Right cardiac atrium (tissue), 5 donors: ENCODE results near the gene PIEZO2. TPM values are rescaled to one million over a fixed set of nuclear protein-coding genes. Genes with fewer than 3 reads are reported as not detected.

Experiments used
- ATAC-seq, 2 donors: fragments of 200-7000 bp; cut with Tn5 transposase; one replicate each; pipeline versions ENCODE4 v1.8.0 to v1.9.1; 2020; ENCODE audit warnings: moderate library complexity in 2 of 2, mild to moderate bottlenecking in 1 of 2
- DNase-seq, 3 donors: peaks; one replicate each; pipeline ENCODE4 v3.0.0-alpha.2; 2020
- H3K27ac ChIP-seq: one replicate; pipeline ENCODE4 v1.5.1; 2013; ENCODE audit warnings: mild to moderate bottlenecking, low read length, control low read depth, moderate library complexity
- H3K27me3 ChIP-seq: one replicate; pipeline ENCODE4 v1.6.1; 2013; ENCODE audit not compliant: control insufficient read depth, insufficient read depth
- H3K4me1 ChIP-seq: one replicate; pipeline ENCODE4 v1.6.1; 2013; ENCODE audit warnings: low read length; ENCODE audit not compliant: control insufficient read depth, insufficient read depth
- H3K4me3 ChIP-seq: one replicate; pipeline ENCODE4 v1.5.1; 2013; ENCODE audit warnings: low read length, control low read depth
- H3K9me3 ChIP-seq: one replicate; pipeline ENCODE4 v1.6.1; 2013; ENCODE audit warnings: low read length; ENCODE audit not compliant: control insufficient read depth
- WGBS: extraction: QIAGEN DNeasy Blood & Tissue Kit; methylation state at CpG from one replicate; pipeline ENCODE4 v1.1.7; 2013; 5-methylcytosine and 5-hydroxymethylcytosine counted together
- intact Hi-C, 4 donors: fragments of 100-400 bp; cut with DNase I; formaldehyde crosslinking; loops; one replicate each; pipeline versions ENCODE4 v1.11.0 to v1.14.0; 2022 to 2023
- polyA plus RNA-seq: library from polyadenylated mRNA; stranded (reverse); fragments of 200-250 nt; gene quantifications from one replicate; pipeline ENCODE4 v1.2.3, GENCODE V29; 2013
- total RNA-seq, 4 donors: library from RNA; stranded (reverse); fragmentation: NEBNext Ultra II Directional; extraction: Animal tissue kit (Norgen Biotek cat#: 25700); gene quantifications; one replicate each; pipeline ENCODE4 v1.2.1, GENCODE V29; 2021
- donor health status: healthy with polysubstance abuse.
- donor health status: DM: no; HTN: yes; CAD: no.
- donor health status: DM: no; HTN: no; CAD: no.
- donor health status: DM: no; HTN: yes; CAD: no; lungs with severe emphysema.
- donor health status: DM: yes; HTN: yes; CAD: no.

The PIEZO2 gene
- total and polyA plus RNA-seq, 5 donors = 0.18 to 0.93 (median 0.56) TPM

DNA sequence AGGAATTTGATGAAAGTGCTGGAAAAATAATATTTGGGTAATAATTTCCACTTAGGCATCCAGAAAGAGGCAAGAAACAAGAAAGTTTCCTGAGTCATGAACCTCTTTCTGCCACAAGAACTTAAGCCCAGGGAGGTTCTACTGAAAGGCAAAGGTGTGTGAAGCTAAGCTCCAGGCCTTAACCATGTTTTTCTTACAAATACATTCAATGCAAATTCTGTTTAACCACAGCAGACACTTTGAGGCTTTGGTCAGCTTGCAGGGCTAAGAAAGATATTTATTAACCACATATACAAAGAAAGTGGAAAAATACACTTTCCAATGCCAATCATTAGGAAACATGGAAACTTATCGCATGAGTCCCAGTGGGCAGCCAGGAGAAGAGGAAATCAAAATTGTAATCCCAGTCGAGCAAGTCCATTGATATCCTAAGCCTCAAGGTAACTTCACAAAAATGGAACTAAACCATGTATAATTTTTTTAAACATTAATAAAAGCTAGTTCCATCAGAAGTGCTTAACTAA, 68.3 kb downstream of the PIEZO2 start:
- H3K9me3 ChIP-seq = no peaks in the 10 kb centered on the region
- WGBS = 81% methylated on average over 2 of the region's 2 CpGs
- intact Hi-C loops = no loop called here
- no peaks in the 10 kb centered on the region for H3K27me3 ChIP-seq
- no peaks in the 10 kb centered on the region for H3K4me1 ChIP-seq
- ATAC-seq (no peak), DNase-seq (no peak)
- H3K27ac ChIP-seq = no peak overlapping the region
- H3K4me3 ChIP-seq = no peak overlapping the region

DNA sequence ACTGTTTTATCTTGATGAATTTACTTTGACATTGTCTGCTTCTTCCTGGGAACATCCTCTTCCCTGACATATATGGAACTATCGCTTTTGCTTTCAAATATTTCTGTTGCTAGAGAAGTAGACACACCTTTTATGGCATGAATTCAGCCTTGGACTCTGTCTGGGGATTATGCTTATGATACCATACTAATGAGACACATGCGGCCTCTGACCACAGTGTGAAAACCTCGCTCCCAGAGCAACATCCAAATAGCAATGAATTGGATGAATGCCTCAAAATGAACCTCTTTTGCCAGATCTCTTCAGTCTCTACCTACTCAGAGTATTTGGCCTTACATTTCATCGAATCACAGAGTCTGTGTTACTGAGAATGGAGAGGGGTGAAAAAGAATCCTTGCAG, 70.9 kb downstream of the PIEZO2 start:
- no peak overlapping the region for H3K27ac ChIP-seq
- H3K27me3 ChIP-seq = no peaks in the 10 kb centered on the region
- no peak for DNase-seq
- WGBS = 75% methylated on average over 4 of the region's 4 CpGs
- ATAC-seq = no peak
- H3K4me1 ChIP-seq = no peaks in the 10 kb centered on the region
- H3K9me3 ChIP-seq = no peaks in the 10 kb centered on the region
- H3K4me3 ChIP-seq = no peak overlapping the region
- intact Hi-C loops = no loop called here

- intact Hi-C loops = no loop called here
- Histone ChIP-seq H3K27ac (no peak overlapping the region), H3K4me1 (no peaks in the 10 kb centered on the region), H3K9me3 (no peaks in the 10 kb centered on the region), H3K4me3 (no peak overlapping the region), H3K27me3 (no peaks in the 10 kb centered on the region)
- no peak for ATAC-seq
- WGBS = 93% methylated on average over 5 of the region's 5 CpGs
- DNase-seq = no peak
These were observed 71.7 kb downstream of the PIEZO2 start for GRCh38 chr18:11077548-11078187.

GRCh38 chr18:11074889-11075288, 74.5 kb downstream of the PIEZO2 start:
- WGBS = 70% methylated on average over 5 of the region's 5 CpGs
- ATAC-seq (no peak), DNase-seq (no peak)
- Histone ChIP-seq H3K9me3 (no peaks in the 10 kb centered on the region), H3K4me1 (no peaks in the 10 kb centered on the region), H3K4me3 (no peak overlapping the region), H3K27me3 (no peaks in the 10 kb centered on the region), H3K27ac (no peak overlapping the region)
- intact Hi-C loops = no loop called here

DNA sequence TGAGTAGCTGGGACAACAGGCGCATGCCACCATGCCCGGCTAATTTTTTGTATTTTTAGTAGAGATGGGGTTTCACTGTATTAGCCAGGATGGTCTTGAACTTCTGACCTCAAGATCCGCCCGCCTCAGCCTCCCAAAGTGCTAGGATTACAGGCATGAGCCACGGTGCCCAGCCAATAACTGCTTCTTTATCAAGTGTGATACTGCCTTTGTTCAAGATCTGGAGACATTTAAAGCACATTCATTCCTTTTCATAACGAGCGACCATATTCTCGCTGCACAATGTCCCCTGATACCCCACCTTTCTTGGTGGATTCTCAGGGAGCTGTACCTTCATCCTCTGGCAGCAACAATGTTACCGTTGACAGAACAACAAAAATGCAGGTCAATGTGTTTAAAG, 75.4 kb downstream of the PIEZO2 start:
- intact Hi-C loops = no loop called here
- ATAC-seq = no peak
- 84% methylated on average over 9 of the region's 9 CpGs for WGBS
- Histone ChIP-seq H3K4me1 (no peaks in the 10 kb centered on the region), H3K4me3 (no peak overlapping the region), H3K27me3 (no peaks in the 10 kb centered on the region), H3K27ac (no peak overlapping the region), H3K9me3 (no peaks in the 10 kb centered on the region)
- no peak for DNase-seq

DNA sequence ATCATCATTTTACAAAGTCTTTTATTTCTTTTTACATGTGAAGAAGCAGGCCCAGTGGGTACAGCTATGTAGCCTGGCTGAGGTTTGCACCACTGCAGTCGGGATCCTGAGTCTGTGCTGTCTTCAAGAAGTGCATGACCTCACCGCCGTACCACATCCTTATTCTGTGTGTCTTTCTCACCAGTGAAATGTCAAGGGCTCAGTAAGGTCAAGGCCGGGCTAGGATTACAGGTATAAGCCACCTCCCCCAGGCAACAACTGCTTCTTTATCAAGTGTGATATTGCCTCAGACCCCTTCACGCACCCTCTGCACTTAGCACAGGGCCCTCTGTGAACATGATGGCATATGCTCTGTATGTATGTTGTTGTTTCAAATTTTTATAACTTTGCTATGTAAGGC, 76.7 kb downstream of the PIEZO2 start:
- Histone ChIP-seq H3K9me3 (no peaks in the 10 kb centered on the region), H3K4me3 (no peak overlapping the region), H3K4me1 (no peaks in the 10 kb centered on the region), H3K27me3 (no peaks in the 10 kb centered on the region), H3K27ac (no peak overlapping the region)
- ATAC-seq = no peak
- DNase-seq = no peak
- WGBS = 85% methylated on average over 5 of the region's 5 CpGs
- intact Hi-C loops = no loop called here

DNA sequence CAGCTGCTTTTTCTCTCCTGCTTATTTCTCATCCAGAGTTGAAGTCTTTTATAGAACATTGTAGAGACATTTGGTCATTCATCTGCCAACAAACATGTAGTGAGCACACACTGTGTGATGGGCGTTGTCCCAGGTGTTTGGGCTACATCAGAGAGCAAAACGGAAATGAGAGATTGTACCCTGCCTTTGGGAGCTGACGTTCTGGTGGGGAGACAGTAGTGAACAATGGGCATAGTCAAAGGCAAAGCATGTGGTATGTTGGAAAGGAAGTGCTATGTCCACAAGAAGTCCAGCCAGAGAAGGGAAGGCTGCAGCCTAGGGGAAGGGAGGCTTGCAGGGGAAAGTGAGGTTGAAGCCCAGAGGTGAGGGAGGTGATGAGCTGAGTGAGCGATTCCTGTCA, 78.1 kb downstream of the PIEZO2 start:
- Histone ChIP-seq H3K27me3 (no peaks in the 10 kb centered on the region), H3K9me3 (no peaks in the 10 kb centered on the region), H3K27ac (no peak overlapping the region), H3K4me1 (no peaks in the 10 kb centered on the region), H3K4me3 (no peak overlapping the region)
- ATAC-seq = no peak
- intact Hi-C loops = no loop called here
- 75% methylated on average over 4 of the region's 4 CpGs for WGBS
- no peak for DNase-seq

DNA sequence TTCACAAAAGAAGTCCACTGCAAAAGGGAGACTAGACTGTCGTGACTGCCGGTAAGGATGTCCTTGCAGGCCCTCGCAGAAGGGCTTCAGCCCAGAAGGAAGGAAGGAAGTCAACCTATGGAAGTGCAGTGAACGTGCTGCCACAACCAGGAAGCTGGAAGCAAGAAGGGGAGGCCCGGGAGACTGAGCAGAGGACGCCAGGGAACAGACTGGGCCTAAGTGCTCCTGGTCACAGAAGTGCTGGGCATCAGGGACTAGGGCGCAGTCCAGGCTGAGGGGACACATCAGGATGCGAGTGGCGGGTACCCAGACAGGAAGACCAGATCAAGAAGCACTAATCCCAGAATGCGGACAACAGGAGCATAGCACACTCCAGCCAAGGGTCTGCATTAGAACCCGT, 78.8 kb downstream of the PIEZO2 start:
- H3K4me3 ChIP-seq = no peak overlapping the region
- intact Hi-C loops = no loop called here
- H3K27ac ChIP-seq = no peak overlapping the region
- no peaks in the 10 kb centered on the region for H3K4me1 ChIP-seq
- ATAC-seq = no peak
- 68% methylated on average over 11 of the region's 11 CpGs for WGBS
- no peaks in the 10 kb centered on the region for H3K27me3 ChIP-seq
- DNase-seq = no peak
- no peaks in the 10 kb centered on the region for H3K9me3 ChIP-seq

DNA sequence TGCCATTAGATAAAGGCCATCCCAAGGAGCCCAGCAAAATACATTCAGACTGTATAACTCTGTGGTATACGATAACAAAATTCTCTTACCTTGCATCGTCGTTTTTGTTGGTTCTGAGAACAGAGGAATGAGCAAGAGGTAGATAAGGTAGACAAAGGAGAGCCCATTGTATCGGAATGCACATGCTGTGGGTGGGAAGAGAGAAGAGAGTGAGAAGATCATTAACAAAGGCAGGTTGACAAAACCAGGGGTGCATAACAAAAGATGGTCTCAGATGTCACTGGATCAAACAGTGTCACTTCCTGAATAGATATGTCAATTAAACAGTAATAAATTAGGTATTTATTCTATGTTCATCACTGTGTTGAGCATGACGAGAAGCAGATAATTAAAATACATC, 83.3 kb downstream of the PIEZO2 start:
- no peaks in the 10 kb centered on the region for H3K27me3 ChIP-seq
- ATAC-seq (no peak), DNase-seq (no peak)
- H3K4me1 ChIP-seq = no peaks in the 10 kb centered on the region
- no peak overlapping the region for H3K4me3 ChIP-seq
- no peak overlapping the region for H3K27ac ChIP-seq
- intact Hi-C loops = no loop called here
- 82% methylated on average over 5 of the region's 5 CpGs for WGBS
- no peaks in the 10 kb centered on the region for H3K9me3 ChIP-seq

- H3K4me3 ChIP-seq = no peak overlapping the region
- intact Hi-C loops = no loop called here
- WGBS = 48% methylated on average over 7 of the region's 7 CpGs
- H3K27ac ChIP-seq = no peak overlapping the region
- no peaks in the 10 kb centered on the region for H3K9me3 ChIP-seq
- H3K27me3 ChIP-seq = no peaks in the 10 kb centered on the region
- ATAC-seq (no peak), DNase-seq (no peak)
- H3K4me1 ChIP-seq = no peaks in the 10 kb centered on the region
These were observed 84.5 kb downstream of the PIEZO2 start for GRCh38 chr18:11064727-11065460.

GRCh38 chr18:11064106-11064505, 85.3 kb downstream of the PIEZO2 start:
- no peak overlapping the region for H3K27ac ChIP-seq
- ATAC-seq (no peak), DNase-seq (no peak)
- no peaks in the 10 kb centered on the region for H3K9me3 ChIP-seq
- no peak overlapping the region for H3K4me3 ChIP-seq
- WGBS = 64% methylated on average over 2 of the region's 2 CpGs
- H3K27me3 ChIP-seq = no peaks in the 10 kb centered on the region
- intact Hi-C loops = no loop called here
- H3K4me1 ChIP-seq = no peaks in the 10 kb centered on the region
